ENCODE results near the gene ELL. TPM values are rescaled to one million over a fixed set of nuclear protein-coding genes. Genes with fewer than 3 reads are reported as not detected.

ELL gene
- total and polyA plus RNA-seq, 3 donors from 2014 or later, result 48.0 to 76.1 (median 75.8) TPM

DNA sequence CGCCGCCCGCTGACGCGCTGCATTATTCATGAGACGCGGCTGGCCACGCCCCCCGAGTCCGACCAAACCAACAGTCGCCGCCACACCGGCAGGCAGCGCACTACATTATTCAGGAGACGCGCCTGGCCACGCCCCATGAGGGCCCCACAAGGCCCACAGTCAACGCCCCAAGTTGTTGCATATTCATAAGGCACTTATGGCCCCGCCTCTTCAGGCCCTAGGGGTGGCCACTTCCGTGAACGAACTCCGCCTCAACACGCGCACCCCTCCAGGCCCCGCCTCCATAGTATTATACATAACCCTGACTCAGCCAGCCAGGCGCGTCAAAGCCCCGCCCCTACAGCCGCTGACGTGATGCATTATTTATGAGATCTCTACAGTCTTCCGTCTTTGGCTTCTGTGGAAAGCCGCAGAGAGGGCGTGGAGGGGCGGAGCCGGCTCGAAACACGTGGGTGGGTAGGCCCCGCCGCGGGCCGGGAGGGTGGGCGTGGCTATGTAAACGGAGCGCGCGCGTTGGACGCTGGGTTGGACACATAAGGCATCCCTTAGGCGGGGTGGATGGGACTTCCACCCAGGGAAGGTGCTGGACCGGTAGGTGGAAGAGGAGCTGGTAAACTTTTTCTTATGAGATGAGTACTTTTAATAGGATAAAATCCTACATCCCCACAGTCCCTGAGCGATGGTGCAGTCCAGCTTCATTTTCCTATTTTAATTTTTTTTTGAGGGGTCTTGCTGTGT, 423 bp upstream of the ELL start:
- Histone ChIP-seq H3K4me3 (peak overlapping the region; percentile 84 to 100), H3K27me3 (no peaks in the 10 kb centered on the region), H3K36me3 (ENCODE audit: low read depth, missing control alignments) (no peaks in the 10 kb centered on the region), H3K9me3 (no peaks in the 10 kb centered on the region), H3K4me1 (peaks cover 9% of the 10 kb centered on the region), H3K27ac (peak overlapping the region; percentile 87 to 97)
- TF ChIP-seq, protein P1, sequence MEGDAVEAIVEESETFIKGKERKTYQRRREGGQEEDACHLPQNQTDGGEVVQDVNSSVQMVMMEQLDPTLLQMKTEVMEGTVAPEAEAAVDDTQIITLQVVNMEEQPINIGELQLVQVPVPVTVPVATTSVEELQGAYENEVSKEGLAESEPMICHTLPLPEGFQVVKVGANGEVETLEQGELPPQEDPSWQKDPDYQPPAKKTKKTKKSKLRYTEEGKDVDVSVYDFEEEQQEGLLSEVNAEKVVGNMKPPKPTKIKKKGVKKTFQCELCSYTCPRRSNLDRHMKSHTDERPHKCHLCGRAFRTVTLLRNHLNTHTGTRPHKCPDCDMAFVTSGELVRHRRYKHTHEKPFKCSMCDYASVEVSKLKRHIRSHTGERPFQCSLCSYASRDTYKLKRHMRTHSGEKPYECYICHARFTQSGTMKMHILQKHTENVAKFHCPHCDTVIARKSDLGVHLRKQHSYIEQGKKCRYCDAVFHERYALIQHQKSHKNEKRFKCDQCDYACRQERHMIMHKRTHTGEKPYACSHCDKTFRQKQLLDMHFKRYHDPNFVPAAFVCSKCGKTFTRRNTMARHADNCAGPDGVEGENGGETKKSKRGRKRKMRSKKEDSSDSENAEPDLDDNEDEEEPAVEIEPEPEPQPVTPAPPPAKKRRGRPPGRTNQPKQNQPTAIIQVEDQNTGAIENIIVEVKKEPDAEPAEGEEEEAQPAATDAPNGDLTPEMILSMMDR (IDR thresholded peaks at IDR 0.05), result peak in 1 of 3 experiments; percentile 12
- no peak for TF ChIP-seq POLR2A (IDR thresholded peaks at IDR 0.05)
- WGBS, 2 donors, result 1 to 2% methylated on average over 29 to 51 of the region's 51 CpGs
- DNase-seq, result peak; percentile 100
- intact Hi-C loops (cut with DNase I; ENCODE audit: low total_unique reads), result no loop called here

DNA sequence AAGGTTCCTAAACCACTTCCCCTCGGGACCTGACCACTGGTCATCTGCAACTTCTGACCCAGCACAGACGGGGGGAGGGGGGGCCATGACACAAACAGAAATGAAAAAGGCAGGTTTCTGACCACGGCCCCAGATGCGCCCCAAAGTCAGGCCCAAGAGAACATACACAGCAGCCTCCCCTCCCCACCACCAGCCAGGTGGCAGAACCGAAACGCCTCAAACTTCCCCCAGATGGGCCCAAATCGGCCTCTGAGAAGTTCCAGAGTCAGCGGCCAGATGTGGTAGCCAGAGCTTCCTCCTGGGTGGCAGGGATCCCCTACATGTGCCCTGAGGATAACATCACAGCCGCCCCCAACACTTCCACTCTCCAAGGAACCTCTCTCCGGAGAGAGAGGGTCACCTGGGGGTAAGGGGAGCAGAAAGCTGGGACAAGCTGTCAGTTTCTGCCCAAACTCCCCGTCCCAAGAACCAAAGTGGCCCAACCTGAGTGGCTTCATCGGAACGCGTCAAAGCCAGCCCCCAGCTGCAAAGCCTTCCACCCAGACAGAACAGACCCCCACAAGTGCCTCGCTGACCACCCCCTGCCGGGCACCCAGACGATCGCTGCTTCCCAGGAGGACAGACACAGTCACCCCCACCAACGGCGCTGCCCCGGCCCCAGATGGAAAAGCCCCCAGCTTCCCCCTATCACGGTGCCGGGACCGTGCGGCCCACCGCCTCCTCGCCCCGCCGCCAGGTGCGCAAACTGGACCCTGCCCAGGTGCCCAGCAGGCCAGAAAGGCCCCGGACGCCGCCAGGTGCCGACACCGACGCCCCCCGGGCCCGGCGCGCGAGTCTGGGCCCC, 800 bp downstream of the ELL start:
- no peak for DNase-seq
- Histone ChIP-seq H3K4me1 (peaks cover 15% of the 10 kb centered on the region), H3K27me3 (no peaks in the 10 kb centered on the region), H3K4me3 (peak overlapping the region; percentile 84 to 100), H3K9me3 (no peaks in the 10 kb centered on the region), H3K36me3 (ENCODE audit: low read depth, missing control alignments) (no peaks in the 10 kb centered on the region), H3K27ac (peak overlapping the region; percentile 87 to 97)
- TF ChIP-seq POLR2A (IDR thresholded peaks at IDR 0.05), result no peak
- TF ChIP-seq, protein P1 (IDR thresholded peaks at IDR 0.05), result no peak
- WGBS, 2 donors, result 0 to 2% methylated on average over 15 to 24 of the region's 41 CpGs
- intact Hi-C loops (cut with DNase I; ENCODE audit: low total_unique reads), result no loop called here

DNA sequence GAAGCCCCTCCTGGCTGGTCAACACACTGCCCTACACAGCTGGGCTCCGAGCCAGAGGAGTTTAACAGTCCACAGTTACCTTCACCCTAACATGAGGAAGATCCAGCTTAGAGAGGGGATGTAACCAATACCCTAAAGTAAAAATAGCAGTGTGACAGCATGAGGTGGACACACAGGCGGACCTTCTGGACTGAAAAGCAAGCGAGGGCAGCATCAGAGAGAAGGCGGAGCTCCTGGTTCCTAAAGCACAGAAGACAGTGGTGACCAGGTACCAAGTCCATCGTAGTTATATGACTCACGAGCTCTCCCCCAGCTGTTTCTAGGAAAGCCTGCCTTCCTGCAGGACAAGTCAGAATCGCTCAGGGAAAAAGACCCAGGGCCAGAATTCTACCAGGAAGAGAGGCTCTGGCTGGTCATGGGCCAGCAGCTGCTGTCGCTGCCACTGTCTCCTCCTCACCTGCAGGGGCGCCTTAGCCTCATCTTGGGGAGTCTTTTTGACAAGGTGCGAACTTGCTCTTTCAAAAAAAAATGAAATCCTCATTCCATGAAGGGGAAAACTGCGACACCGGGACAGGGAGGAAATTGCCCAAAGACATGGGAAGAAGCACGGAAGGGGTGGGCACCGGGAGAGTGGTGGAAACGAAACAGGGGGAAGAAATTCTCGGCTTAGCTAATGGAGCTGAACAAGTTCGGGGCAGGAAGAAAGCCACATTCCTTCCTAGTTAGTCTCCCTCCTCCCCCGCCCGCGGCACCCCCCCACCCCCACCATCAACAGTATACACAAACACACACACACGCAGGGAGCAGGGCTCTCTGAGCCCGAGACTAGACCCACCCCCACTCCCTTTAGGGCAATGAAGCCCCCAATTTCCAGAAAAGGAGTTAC, 1.7 kb downstream of the ELL start:
- intact Hi-C loops (cut with DNase I; ENCODE audit: low total_unique reads), result no loop called here
- H3K4me1 ChIP-seq, result peaks cover 16% of the 10 kb centered on the region
- H3K36me3 ChIP-seq (ENCODE audit: low read depth, missing control alignments), result no peaks in the 10 kb centered on the region
- TF ChIP-seq POLR2A (IDR thresholded peaks at IDR 0.05), result no peak
- TF ChIP-seq, protein P1 (IDR thresholded peaks at IDR 0.05), result peak; percentile 35 to 55 (median 46)
- peak; percentile 73 for DNase-seq
- peak overlapping the region; percentile 87 to 97 for H3K27ac ChIP-seq
- H3K4me3 ChIP-seq, result peak overlapping the region; percentile 84 to 100
- H3K9me3 ChIP-seq, result no peaks in the 10 kb centered on the region
- no peaks in the 10 kb centered on the region for H3K27me3 ChIP-seq
- 5 to 7% methylated on average over 22 of the region's 22 CpGs for WGBS, 2 donors

DNA sequence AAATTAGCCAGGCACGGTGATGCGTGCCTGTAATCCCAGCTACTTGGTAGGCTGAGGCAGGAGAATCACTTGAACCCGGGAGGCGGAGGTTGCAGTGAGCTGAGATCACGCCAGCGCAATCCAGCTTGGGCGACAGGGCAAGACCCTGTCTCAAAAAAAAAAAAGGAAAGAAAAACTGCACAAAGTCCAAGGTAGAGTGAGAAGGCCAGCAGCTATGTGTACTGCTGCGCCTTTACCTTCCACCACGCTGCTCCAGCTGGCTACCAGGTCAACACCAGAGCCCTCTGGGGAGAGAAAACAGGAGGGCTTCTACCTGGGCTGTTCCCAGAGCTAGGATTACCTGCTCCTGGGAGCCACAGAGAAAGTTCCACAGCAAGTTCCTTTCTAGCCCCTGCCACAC, 3.2 kb downstream of the ELL start:
- H3K9me3 ChIP-seq, result no peaks in the 10 kb centered on the region
- no peaks in the 10 kb centered on the region for H3K27me3 ChIP-seq
- WGBS, 2 donors, result 95 to 97% methylated on average over 9 of the region's 9 CpGs
- H3K27ac ChIP-seq, result no peak overlapping the region
- H3K4me1 ChIP-seq, result peaks cover 31% of the 10 kb centered on the region
- no peak overlapping the region for H3K4me3 ChIP-seq
- intact Hi-C loops (cut with DNase I; ENCODE audit: low total_unique reads), result no loop called here
- DNase-seq, result no peak
- H3K36me3 ChIP-seq (ENCODE audit: low read depth, missing control alignments), result no peaks in the 10 kb centered on the region
- TF ChIP-seq, protein P1 (IDR thresholded peaks at IDR 0.05), result no peak
- no peak for TF ChIP-seq POLR2A (IDR thresholded peaks at IDR 0.05)

Measured in testis (tissue), 3 donors.